ENCODE data around the gene HMMR.

DNA sequence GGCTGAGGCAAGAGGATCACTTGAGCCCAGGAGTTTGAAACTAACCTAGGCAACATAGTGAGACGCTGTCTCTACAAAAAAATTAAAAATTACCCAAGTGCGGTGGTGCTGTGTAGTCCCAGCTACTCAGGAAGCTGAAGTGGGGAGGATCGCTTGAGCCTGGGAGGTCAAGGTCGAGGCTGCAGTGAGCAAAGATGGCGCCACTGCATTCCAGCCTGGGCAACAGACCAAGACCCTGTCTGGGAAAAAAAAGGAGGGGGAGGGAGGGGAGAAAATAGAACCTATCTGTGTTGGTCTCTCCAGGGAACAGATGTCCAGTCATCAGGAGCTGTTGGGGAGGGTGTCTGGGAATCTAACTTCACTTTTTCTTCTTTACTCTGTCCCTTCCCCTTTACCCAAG, 69.3 kb downstream of the HMMR start:
- TF ChIP-seq CTCF (IDR thresholded peaks at IDR 0.05), result no peak
- TF ChIP-seq POLR2A (IDR thresholded peaks at IDR 0.05), result no peak

Measured in lower leg skin (tissue), 3 donors.